ENCODE results near the gene TSHZ2.

DNA sequence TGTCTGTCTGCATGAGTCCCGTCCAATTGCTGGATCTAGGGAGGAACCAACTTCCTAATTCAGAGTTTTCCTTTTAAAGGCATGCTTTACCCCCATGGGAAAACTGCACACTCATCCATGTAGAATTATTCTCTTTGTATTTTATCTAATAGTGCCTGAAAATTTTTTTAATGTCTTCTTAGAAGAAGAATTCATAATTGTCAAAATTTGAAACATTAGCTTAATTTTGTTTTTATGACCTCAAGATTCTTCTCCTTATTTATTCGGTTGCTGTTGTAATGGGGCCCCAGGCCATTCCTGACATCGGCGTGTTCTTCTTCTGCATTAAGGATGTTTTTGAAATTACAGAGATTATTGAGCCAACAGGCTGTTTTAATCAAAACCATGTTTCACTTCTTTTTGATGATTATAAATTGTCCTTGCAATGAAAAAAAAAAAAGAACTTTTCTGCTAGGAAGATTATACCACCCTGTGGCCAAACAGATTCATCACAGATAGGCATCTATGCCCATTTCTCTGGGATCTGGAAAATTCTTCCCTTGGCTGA lies 521.2 kb downstream of the TSHZ2 start:
- TF ChIP-seq, protein P1, sequence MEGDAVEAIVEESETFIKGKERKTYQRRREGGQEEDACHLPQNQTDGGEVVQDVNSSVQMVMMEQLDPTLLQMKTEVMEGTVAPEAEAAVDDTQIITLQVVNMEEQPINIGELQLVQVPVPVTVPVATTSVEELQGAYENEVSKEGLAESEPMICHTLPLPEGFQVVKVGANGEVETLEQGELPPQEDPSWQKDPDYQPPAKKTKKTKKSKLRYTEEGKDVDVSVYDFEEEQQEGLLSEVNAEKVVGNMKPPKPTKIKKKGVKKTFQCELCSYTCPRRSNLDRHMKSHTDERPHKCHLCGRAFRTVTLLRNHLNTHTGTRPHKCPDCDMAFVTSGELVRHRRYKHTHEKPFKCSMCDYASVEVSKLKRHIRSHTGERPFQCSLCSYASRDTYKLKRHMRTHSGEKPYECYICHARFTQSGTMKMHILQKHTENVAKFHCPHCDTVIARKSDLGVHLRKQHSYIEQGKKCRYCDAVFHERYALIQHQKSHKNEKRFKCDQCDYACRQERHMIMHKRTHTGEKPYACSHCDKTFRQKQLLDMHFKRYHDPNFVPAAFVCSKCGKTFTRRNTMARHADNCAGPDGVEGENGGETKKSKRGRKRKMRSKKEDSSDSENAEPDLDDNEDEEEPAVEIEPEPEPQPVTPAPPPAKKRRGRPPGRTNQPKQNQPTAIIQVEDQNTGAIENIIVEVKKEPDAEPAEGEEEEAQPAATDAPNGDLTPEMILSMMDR (IDR thresholded peaks at IDR 0.05) = no peak
- TF ChIP-seq EZH2 (IDR thresholded peaks at IDR 0.05; ENCODE audit: borderline replicate concordance, insufficient read depth, low read depth, low read length, poor library complexity, severe bottlenecking) = no peak
